Calu3 (cell line): ENCODE data around the gene NCSTN. TPM values are rescaled to one million over a fixed set of nuclear protein-coding genes. Genes with fewer than 3 reads are reported as not detected.

Experiments
- BruUV-seq: library from RNA; stranded (reverse); fragments of 400-500 nt; replicated peaks from 2 replicates; lab custom pipeline; 2021; lab: Mats Ljungman, UMichigan
- CTCF ChIA-PET: fragments of 300-600 bp; sonication (Branson Sonifier 250); formaldehyde crosslinking; loops from one replicate; lab custom pipeline; 2022; ENCODE audit warnings: antibody characterized with exemption; lab: Charles Lee
- DNase-seq: peaks from one replicate; pipeline ENCODE4 v3.0.0; 2022
- H3K27ac Mint-ChIP-seq: one replicate; pipeline ENCODE4 v1.8.0; 2022; ENCODE audit warnings: mixed read lengths; ENCODE audit not compliant: unreplicated experiment
- H3K27me3 Mint-ChIP-seq: one replicate; pipeline ENCODE4 v1.8.0; 2022; ENCODE audit warnings: mixed read lengths; ENCODE audit not compliant: unreplicated experiment
- H3K36me3 Mint-ChIP-seq: one replicate; pipeline ENCODE4 v1.8.0; 2022; ENCODE audit warnings: mild to moderate bottlenecking, moderate library complexity, mixed read lengths; ENCODE audit not compliant: insufficient read depth, unreplicated experiment
- H3K4me1 Mint-ChIP-seq: one replicate; pipeline ENCODE4 v1.8.0; 2022; ENCODE audit warnings: mild to moderate bottlenecking, low read depth, mixed read lengths; ENCODE audit not compliant: unreplicated experiment
- H3K4me3 Mint-ChIP-seq: one replicate; pipeline ENCODE4 v1.8.0; 2022; ENCODE audit warnings: mild to moderate bottlenecking, low read depth, moderate library complexity, mixed read lengths; ENCODE audit not compliant: unreplicated experiment
- H3K9me3 Mint-ChIP-seq: one replicate; pipeline ENCODE4 v1.8.0; 2022; ENCODE audit warnings: low read depth, mixed read lengths; ENCODE audit not compliant: unreplicated experiment
- CTCF ChIP-seq: fragments of 200-600 bp; IDR thresholded peaks from one replicate; pipeline ENCODE4 v1.8.0; 2022; ENCODE audit warnings: antibody characterized with exemption; ENCODE audit not compliant: unreplicated experiment
- intact Hi-C: fragments of 100-400 bp; cut with micrococcal nuclease; formaldehyde crosslinking; loops from one replicate; pipeline ENCODE4 v1.10.0; 2022; ENCODE audit not compliant: unreplicated experiment
- total RNA-seq: library from RNA; stranded (reverse); gene quantifications from 2 replicates; pipeline ENCODE4 v1.2.3, GENCODE V29; 2022

Gene NCSTN
- total RNA-seq, 1 experiment from 2014 or later = 135 TPM

- intact Hi-C loops = no loop called here
- Mint-ChIP-seq H3K4me3 (no peak overlapping the region), H3K9me3 (no peaks in the 10 kb centered on the region), H3K4me1 (no peaks in the 10 kb centered on the region), H3K36me3 (peaks cover 36% of the 10 kb centered on the region), H3K27me3 (no peaks in the 10 kb centered on the region), H3K27ac (no peak overlapping the region)
- no peak for TF ChIP-seq CTCF
- BruUV-seq = no TSS peak
- DNase-seq = no peak
- CTCF ChIA-PET = interaction anchor here (0.7 kb wide), 1 partner anchor 205 kb away, joined by 3 read pairs; no protein-coding TSS in a partner anchor
These were observed 10.0 kb downstream of the NCSTN start for GRCh38 chr1:160353223-160353622.

GRCh38 chr1:160354388-160354985 is 11.3 kb downstream of the NCSTN start:
- no peak overlapping the region for H3K27ac Mint-ChIP-seq
- peak; percentile 61 for TF ChIP-seq CTCF
- no peaks in the 10 kb centered on the region for H3K4me1 Mint-ChIP-seq
- H3K4me3 Mint-ChIP-seq = no peak overlapping the region
- H3K9me3 Mint-ChIP-seq = no peaks in the 10 kb centered on the region
- peaks cover 44% of the 10 kb centered on the region for H3K36me3 Mint-ChIP-seq
- H3K27me3 Mint-ChIP-seq = no peaks in the 10 kb centered on the region
- DNase-seq = peak; percentile 53
- intact Hi-C loops = loop anchor here (1.0 kb wide), 2 partner anchors 22 to 62 kb away; no protein-coding TSS in a partner anchor
- CTCF ChIA-PET = interaction anchor here (0.5 to 1.8 kb wide), 9 partner anchors 13 to 977 kb away, joined by 3 to 17 read pairs (median 4); no protein-coding TSS in a partner anchor
- BruUV-seq = no TSS peak

DNA sequence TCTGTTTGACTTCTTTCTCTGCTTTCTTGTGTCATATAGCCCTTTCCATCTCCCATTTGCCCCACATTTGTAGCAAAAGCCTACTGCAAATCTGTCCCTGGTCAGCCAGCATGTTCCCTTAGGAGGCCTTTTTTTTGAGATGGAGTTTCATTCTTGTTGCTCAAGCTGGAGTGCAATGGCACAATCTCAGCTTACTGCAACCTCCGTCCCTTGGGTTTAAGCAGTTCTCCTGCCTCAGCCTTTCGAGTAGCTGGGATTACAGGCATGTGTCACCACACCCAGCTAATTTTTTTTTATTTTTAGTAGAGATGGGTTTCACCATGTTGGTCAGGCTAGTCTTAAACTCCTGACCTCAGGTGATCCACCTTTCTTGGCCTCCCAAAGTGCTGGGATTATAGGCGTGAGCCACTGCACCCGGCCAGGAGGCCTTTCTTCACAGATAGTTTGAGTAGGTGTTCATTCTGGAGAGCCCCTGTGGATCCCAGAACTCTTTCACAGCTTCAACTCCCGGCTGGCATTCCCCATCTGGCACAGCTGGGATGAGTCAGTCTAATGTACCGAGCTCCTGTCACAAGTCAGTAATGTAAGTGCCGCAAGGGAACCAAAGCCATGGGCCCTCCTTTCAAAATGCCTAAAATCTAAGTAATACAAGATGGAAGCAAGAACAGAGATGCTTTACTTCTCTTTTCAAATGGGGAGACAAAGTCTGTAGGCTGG is 14.3 kb downstream of the NCSTN start:
- H3K27ac Mint-ChIP-seq = no peak overlapping the region

DNA sequence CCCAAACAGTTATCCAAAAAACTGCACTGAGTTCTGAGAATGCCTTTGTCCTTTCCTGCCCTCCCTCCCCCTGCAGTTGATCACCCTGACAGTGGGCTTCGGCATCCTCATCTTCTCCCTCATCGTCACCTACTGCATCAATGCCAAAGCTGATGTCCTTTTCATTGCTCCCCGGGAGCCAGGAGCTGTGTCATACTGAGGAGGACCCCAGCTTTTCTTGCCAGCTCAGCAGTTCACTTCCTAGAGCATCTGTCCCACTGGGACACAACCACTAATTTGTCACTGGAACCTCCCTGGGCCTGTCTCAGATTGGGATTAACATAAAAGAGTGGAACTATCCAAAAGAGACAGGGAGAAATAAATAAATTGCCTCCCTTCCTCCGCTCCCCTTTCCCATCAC is 14.9 kb downstream of the NCSTN start:
- Mint-ChIP-seq H3K27ac (no peak overlapping the region), H3K27me3 (no peaks in the 10 kb centered on the region), H3K36me3 (peaks cover 42% of the 10 kb centered on the region), H3K4me1 (peaks cover 9% of the 10 kb centered on the region), H3K4me3 (no peak overlapping the region), H3K9me3 (no peaks in the 10 kb centered on the region)
- intact Hi-C loops = no loop called here
- TF ChIP-seq CTCF = no peak
- no peak for DNase-seq
- no TSS peak for BruUV-seq
- CTCF ChIA-PET = no interaction called here

More for the DNA sequence above, 14.3 kb downstream of the NCSTN start:
- H3K36me3 Mint-ChIP-seq = peaks cover 44% of the 10 kb centered on the region
- no peak for DNase-seq
- H3K4me1 Mint-ChIP-seq = peaks cover 6% of the 10 kb centered on the region
- no peak for TF ChIP-seq CTCF
- intact Hi-C loops = no loop called here
- H3K27me3 Mint-ChIP-seq = no peaks in the 10 kb centered on the region
- H3K9me3 Mint-ChIP-seq = no peaks in the 10 kb centered on the region
- CTCF ChIA-PET = no interaction called here
- BruUV-seq = no TSS peak
- no peak overlapping the region for H3K4me3 Mint-ChIP-seq
